Vagina (tissue), 2 donors: ENCODE measurements around the gene ADAMTS2. TPM values are rescaled to one million over a fixed set of nuclear protein-coding genes. Genes with fewer than 3 reads are reported as not detected.
A peak's percentile ranks its signal among the peaks of the same experiment; 100 is the strongest.

Experiments used
- DNase-seq, 2 donors: peaks; one replicate each; pipeline ENCODE4 v3.0.0-alpha.2; 2017; ENCODE audit errors: extremely low spot score in 2 of 2
- H3K27ac ChIP-seq: fragments of 200-600 bp; sonication (generic); one replicate; pipeline ENCODE4 v1.5.1; 2019
- H3K27me3 ChIP-seq: fragments of 200-600 bp; sonication (generic); one replicate; pipeline ENCODE4 v1.5.1; 2019
- H3K36me3 ChIP-seq, 2 donors: fragments of 200-600 bp; sonication (generic); one replicate each; pipeline ENCODE4 v1.5.1; 2017 to 2019
- H3K4me1 ChIP-seq: fragments of 200-600 bp; sonication (generic); one replicate; pipeline ENCODE4 v1.5.1; 2019
- H3K4me3 ChIP-seq, 2 donors: fragments of 200-600 bp; sonication (generic); 1 replicate in 1 of 2; 2 replicates in 1 of 2; pipeline ENCODE4 v1.5.1; 2016 to 2019
- H3K9me3 ChIP-seq: fragments of 200-600 bp; sonication (generic); one replicate; pipeline ENCODE4 v1.5.1; 2019
- POLR2A ChIP-seq, 2 donors: fragments of 450-650 bp; IDR thresholded peaks; one replicate each; pipeline ENCODE4 v1.6.1; 2017; ENCODE audit warnings: antibody characterized with exemption in 2 of 2, mild to moderate bottlenecking in 2 of 2, moderate library complexity in 2 of 2
- POLR2AphosphoS5 ChIP-seq, 2 donors: sonication (generic); formaldehyde crosslinking; IDR thresholded peaks; one replicate each; pipeline ENCODE4 v1.9.0; 2017; ENCODE audit warnings: antibody characterized with exemption in 2 of 2, mild to moderate bottlenecking in 2 of 2, low read depth in 1 of 2; ENCODE audit not compliant: insufficient read depth in 1 of 2
- intact Hi-C: fragments of 100-400 bp; cut with DNase I; formaldehyde crosslinking; loops from one replicate; pipeline ENCODE4 v1.15.1; 2023
- total RNA-seq: library from RNA; depleted of rRNA; stranded (reverse); fragments of >200 nt; gene quantifications from one replicate; pipeline ENCODE4 v1.2.3, GENCODE V29; 2016
- TF ChIP-seq, protein P1 (sequence below), 3 experiments: fragments of 450-650 bp in 2 of 3; fragments of 200-600 bp in 1 of 3; sonication (generic) in 1 of 3; IDR thresholded peaks; one replicate each; pipeline ENCODE4 v1.5.1; 2017 to 2019; ENCODE audit warnings: antibody characterized with exemption in 3 of 3, mild to moderate bottlenecking in 2 of 3, moderate library complexity in 2 of 3

Gene ADAMTS2
- total RNA-seq, 1 donor from 2014 or later: 17.4 TPM

DNA sequence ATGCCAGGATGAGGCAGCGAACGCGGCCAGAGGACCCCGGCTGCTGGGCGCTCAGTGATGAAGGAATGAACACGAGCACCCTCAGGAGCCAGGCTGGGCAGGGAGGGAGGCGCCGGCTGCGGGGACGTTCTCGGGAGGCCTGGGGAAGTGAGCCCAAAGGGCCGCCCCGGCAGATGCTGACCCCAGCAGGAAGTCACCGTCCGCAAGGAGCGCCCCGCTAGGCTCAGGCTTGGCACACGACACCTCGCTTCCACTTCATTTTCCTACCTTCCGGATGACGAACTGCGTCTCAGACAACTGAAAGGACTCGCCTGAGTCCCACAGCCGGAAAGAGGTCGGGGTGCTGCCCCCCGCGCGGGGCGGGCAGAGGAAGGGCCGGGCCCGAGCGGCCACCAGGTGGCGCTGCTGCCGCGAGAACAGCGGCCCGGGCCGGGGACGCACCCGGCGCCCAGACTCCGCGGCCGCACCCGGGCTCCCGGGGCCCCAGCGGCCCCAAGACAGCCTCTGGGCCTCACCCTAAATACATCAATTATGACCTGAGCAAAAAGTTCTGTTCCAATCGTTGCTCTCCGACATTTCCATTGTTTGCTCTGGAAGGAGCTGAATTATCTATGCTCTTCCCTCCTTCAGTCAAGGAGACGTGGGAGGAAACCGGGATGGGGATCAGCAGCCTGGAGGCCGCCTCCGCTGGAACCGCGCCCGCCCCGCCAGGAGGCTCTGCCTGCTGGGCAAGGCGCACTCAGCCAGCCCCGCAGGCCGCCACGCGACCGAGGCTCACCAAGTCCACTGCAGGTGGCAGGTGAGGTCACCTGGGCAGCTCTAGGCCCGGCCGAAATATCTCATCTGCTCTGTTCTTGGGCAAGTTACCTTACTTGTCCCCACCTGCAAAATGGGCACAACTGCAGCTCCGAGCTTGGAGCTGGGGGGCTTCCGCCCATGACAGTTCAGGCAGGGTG is 178.1 kb downstream of the ADAMTS2 start:
- TF ChIP-seq POLR2A (IDR thresholded peaks at IDR 0.05) (no peak), POLR2AphosphoS5 (IDR thresholded peaks at IDR 0.05; ENCODE audit: insufficient read depth in 1 of 2, low read depth in 1 of 2) (peak in 1 of 2 donors; percentile 39)
- TF ChIP-seq, protein P1, sequence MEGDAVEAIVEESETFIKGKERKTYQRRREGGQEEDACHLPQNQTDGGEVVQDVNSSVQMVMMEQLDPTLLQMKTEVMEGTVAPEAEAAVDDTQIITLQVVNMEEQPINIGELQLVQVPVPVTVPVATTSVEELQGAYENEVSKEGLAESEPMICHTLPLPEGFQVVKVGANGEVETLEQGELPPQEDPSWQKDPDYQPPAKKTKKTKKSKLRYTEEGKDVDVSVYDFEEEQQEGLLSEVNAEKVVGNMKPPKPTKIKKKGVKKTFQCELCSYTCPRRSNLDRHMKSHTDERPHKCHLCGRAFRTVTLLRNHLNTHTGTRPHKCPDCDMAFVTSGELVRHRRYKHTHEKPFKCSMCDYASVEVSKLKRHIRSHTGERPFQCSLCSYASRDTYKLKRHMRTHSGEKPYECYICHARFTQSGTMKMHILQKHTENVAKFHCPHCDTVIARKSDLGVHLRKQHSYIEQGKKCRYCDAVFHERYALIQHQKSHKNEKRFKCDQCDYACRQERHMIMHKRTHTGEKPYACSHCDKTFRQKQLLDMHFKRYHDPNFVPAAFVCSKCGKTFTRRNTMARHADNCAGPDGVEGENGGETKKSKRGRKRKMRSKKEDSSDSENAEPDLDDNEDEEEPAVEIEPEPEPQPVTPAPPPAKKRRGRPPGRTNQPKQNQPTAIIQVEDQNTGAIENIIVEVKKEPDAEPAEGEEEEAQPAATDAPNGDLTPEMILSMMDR (IDR thresholded peaks at IDR 0.05): peak; percentile 63 to 100 (median 85)
- intact Hi-C loops: loop anchor here (5.0 kb wide), 2 partner anchors 175 to 325 kb away; no protein-coding TSS in a partner anchor
- peak overlapping the region; percentile 57 for H3K27ac ChIP-seq
- peaks cover 13% of the 10 kb centered on the region for H3K4me1 ChIP-seq
- no peaks in the 10 kb centered on the region for H3K9me3 ChIP-seq
- H3K4me3 ChIP-seq: peak overlapping the region in 1 of 2 donors; percentile 30
- no peak for DNase-seq
- no peaks in the 10 kb centered on the region for H3K36me3 ChIP-seq
- no peaks in the 10 kb centered on the region for H3K27me3 ChIP-seq

DNA sequence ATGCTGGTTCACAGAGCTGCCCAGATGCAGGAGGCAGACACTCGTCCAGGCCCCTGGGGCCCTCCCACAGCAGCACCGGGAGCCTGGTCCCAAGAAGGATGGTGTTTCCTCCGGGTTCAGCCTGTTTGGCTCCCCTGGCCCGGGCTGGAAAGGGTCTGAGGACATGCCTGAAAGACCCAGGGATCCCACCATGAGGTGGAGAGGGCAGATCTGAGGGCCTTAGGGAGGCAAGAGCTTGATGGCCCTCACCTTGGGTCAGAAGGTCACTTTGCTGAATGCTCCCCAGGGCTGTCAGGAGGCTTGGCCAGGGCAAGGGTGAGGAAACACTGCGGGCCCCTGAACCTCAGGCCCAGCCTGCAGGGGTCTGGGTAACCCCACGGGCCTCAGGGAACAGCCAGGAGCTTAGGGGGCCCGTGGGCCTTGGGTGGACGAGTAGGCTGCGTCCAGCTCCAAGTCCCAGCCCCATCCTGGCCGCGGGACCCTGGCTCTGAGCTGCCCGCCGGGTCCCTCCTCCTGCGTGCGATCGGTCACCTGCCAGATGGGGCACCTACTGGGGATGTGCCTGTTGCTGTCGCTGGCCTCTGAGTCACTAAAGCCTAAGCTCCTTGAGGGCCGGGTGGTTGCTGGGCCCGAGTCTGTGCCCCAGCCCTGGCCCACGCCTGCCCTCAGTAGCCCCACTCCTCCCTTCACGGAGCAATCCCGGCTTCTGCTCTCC is 178.9 kb downstream of the ADAMTS2 start:
- no peaks in the 10 kb centered on the region for H3K27me3 ChIP-seq
- peak overlapping the region in 1 of 2 donors; percentile 30 for H3K4me3 ChIP-seq
- no peaks in the 10 kb centered on the region for H3K9me3 ChIP-seq
- peaks cover 13% of the 10 kb centered on the region for H3K4me1 ChIP-seq
- H3K36me3 ChIP-seq: no peaks in the 10 kb centered on the region
- DNase-seq: no peak
- TF ChIP-seq POLR2A (IDR thresholded peaks at IDR 0.05): no peak
- TF ChIP-seq, protein P1 (IDR thresholded peaks at IDR 0.05): no peak
- no peak for TF ChIP-seq POLR2AphosphoS5 (IDR thresholded peaks at IDR 0.05; ENCODE audit: insufficient read depth in 1 of 2, low read depth in 1 of 2)
- intact Hi-C loops: loop anchor here (5.0 kb wide), 2 partner anchors 176 to 326 kb away; no protein-coding TSS in a partner anchor
- peak overlapping the region; percentile 57 for H3K27ac ChIP-seq

- H3K9me3 ChIP-seq: no peaks in the 10 kb centered on the region
- no peak overlapping the region for H3K4me3 ChIP-seq
- intact Hi-C loops: loop anchor here (5.0 kb wide), 2 partner anchors 177 to 327 kb away; no protein-coding TSS in a partner anchor
- H3K27me3 ChIP-seq: no peaks in the 10 kb centered on the region
- H3K36me3 ChIP-seq: no peaks in the 10 kb centered on the region
- DNase-seq: no peak
- H3K27ac ChIP-seq: no peak overlapping the region
- TF ChIP-seq POLR2A (IDR thresholded peaks at IDR 0.05) (no peak), POLR2AphosphoS5 (IDR thresholded peaks at IDR 0.05; ENCODE audit: insufficient read depth in 1 of 2, low read depth in 1 of 2) (no peak)
- TF ChIP-seq, protein P1 (IDR thresholded peaks at IDR 0.05): no peak
- peaks cover 13% of the 10 kb centered on the region for H3K4me1 ChIP-seq
These were observed 179.7 kb downstream of the ADAMTS2 start for GRCh38 chr5:179165421-179166170.

DNA sequence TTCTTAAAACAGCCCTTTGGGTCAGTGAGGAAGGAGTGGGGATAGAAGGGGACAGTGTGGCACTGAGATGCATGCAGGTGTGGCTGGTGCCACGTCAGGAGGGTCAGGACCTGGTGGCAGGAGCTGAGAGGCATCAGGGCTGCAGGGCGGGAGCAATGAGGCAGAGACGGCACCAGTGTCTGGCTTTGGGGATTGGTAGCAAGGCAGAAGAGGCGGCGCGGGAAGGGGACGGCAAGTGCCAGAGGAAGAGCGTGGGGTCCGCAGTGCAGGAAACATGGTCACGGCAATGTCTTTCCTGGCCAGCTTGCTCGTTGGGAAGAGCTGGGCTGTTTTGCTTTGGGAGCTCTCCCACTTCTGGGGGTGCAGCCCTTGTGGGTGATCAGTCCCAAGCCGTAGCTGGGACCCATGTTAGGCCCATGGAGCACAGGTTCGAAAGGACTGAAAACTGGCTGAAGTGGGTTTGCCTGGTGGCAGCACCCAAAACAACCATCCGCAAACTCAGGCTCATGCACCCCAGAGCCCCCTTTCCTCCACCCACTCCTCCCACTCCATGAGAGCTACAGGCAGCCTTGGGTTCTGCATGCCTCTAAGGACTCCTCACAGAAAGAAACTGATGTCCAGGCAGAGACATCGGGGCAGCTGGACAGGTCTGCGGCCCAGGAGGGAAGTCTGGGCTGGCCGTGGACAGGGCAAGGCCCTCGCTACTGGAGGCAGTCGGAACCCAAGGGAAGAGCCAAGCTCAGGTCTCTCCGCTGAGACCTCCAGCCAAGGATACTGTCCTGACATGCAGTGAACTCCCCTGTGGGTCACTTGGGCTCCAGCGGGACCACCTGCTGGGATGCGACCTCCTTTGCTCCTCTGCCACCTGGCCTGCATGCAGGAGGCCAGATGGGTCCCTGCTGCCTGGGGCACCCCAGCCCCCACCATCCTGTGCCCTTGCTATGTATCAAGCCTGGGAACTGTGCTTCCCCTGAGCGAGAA is 180.6 kb downstream of the ADAMTS2 start:
- Histone ChIP-seq H3K9me3 (no peaks in the 10 kb centered on the region), H3K36me3 (no peaks in the 10 kb centered on the region), H3K27ac (no peak overlapping the region), H3K4me3 (no peak overlapping the region), H3K4me1 (peaks cover 13% of the 10 kb centered on the region), H3K27me3 (no peaks in the 10 kb centered on the region)
- TF ChIP-seq POLR2AphosphoS5 (IDR thresholded peaks at IDR 0.05; ENCODE audit: insufficient read depth in 1 of 2, low read depth in 1 of 2) (no peak), POLR2A (IDR thresholded peaks at IDR 0.05) (no peak)
- TF ChIP-seq, protein P1 (IDR thresholded peaks at IDR 0.05): no peak
- intact Hi-C loops: loop anchor here (5.0 kb wide), 2 partner anchors 178 to 328 kb away; no protein-coding TSS in a partner anchor
- no peak for DNase-seq
